ENCODE measurements around the gene NEGR1.

DNA sequence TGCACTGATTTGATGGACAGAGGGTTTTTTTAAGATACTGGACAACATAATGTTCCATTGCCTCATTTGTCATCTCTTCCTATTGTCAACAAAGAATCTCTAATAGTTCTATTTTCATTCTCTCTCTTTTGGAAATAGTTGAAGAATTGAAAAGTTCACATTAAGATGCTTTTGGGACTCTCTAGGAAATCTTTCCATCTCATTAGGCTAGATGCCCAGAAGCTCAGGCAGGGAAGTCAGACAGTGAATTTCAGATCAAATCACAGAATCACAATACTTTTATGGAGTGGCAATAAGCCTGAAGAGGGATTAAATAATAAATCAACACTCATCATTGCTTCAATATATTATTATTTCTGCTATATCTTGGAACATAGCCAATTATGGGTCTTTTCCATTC lies 29.2 kb downstream of the NEGR1 start:
- TF ChIP-seq POLR2AphosphoS5 (IDR thresholded peaks at IDR 0.05), result no peak
- TF ChIP-seq, protein P1, sequence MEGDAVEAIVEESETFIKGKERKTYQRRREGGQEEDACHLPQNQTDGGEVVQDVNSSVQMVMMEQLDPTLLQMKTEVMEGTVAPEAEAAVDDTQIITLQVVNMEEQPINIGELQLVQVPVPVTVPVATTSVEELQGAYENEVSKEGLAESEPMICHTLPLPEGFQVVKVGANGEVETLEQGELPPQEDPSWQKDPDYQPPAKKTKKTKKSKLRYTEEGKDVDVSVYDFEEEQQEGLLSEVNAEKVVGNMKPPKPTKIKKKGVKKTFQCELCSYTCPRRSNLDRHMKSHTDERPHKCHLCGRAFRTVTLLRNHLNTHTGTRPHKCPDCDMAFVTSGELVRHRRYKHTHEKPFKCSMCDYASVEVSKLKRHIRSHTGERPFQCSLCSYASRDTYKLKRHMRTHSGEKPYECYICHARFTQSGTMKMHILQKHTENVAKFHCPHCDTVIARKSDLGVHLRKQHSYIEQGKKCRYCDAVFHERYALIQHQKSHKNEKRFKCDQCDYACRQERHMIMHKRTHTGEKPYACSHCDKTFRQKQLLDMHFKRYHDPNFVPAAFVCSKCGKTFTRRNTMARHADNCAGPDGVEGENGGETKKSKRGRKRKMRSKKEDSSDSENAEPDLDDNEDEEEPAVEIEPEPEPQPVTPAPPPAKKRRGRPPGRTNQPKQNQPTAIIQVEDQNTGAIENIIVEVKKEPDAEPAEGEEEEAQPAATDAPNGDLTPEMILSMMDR (IDR thresholded peaks at IDR 0.05), result no peak
